Vagina (tissue), 2 donors: ENCODE data around the gene ZNF79.

ENCODE experiments used
- CTCF ChIP-seq, 3 experiments: fragments of 450-650 bp in 2 of 3; fragments of 200-600 bp in 1 of 3; sonication (generic) in 1 of 3; IDR thresholded peaks; one replicate each; pipeline ENCODE4 v1.5.1; 2017 to 2019; ENCODE audit warnings: antibody characterized with exemption in 3 of 3, mild to moderate bottlenecking in 2 of 3, moderate library complexity in 2 of 3
- POLR2A ChIP-seq, 2 donors: fragments of 450-650 bp; IDR thresholded peaks; one replicate each; pipeline ENCODE4 v1.6.1; 2017; ENCODE audit warnings: antibody characterized with exemption in 2 of 2, mild to moderate bottlenecking in 2 of 2, moderate library complexity in 2 of 2
- POLR2AphosphoS5 ChIP-seq, 2 donors: sonication (generic); formaldehyde crosslinking; IDR thresholded peaks; one replicate each; pipeline ENCODE4 v1.9.0; 2017; ENCODE audit warnings: antibody characterized with exemption in 2 of 2, mild to moderate bottlenecking in 2 of 2, low read depth in 1 of 2; ENCODE audit not compliant: insufficient read depth in 1 of 2

- TF ChIP-seq CTCF (IDR thresholded peaks at IDR 0.05) (no peak), POLR2AphosphoS5 (IDR thresholded peaks at IDR 0.05; ENCODE audit: insufficient read depth in 1 of 2, low read depth in 1 of 2) (no peak), POLR2A (IDR thresholded peaks at IDR 0.05) (no peak)
These were observed 6.8 kb upstream of the ZNF79 start for GRCh38 chr9:127417131-127418036.
